Measurements from ENCODE around the gene FXYD7. TPM values are rescaled to one million over a fixed set of nuclear protein-coding genes. Genes with fewer than 3 reads are reported as not detected.

The FXYD7 gene
- total and polyA plus RNA-seq, 2 of the 13 experiments (the other 11 are each of a cell fraction or from before 2014, with no cell fraction given): 0.55 TPM; not detected in 1

GRCh38 chr19:35108730-35109129 is 34.3 kb upstream of the FXYD7 start (continued):
- TF ChIP-seq GATA4 (IDR thresholded peaks at IDR 0.05; ENCODE audit: borderline replicate concordance, low read depth) (no peak), LBX2 (CRISPR knock-in tag; IDR thresholded peaks at IDR 0.05; ENCODE audit: borderline replicate concordance) (no peak), ZNF720 (CRISPR knock-in tag; IDR thresholded peaks at IDR 0.05) (no peak), ELF1 (CRISPR knock-in tag; IDR thresholded peaks at IDR 0.05) (no peak)

DNA sequence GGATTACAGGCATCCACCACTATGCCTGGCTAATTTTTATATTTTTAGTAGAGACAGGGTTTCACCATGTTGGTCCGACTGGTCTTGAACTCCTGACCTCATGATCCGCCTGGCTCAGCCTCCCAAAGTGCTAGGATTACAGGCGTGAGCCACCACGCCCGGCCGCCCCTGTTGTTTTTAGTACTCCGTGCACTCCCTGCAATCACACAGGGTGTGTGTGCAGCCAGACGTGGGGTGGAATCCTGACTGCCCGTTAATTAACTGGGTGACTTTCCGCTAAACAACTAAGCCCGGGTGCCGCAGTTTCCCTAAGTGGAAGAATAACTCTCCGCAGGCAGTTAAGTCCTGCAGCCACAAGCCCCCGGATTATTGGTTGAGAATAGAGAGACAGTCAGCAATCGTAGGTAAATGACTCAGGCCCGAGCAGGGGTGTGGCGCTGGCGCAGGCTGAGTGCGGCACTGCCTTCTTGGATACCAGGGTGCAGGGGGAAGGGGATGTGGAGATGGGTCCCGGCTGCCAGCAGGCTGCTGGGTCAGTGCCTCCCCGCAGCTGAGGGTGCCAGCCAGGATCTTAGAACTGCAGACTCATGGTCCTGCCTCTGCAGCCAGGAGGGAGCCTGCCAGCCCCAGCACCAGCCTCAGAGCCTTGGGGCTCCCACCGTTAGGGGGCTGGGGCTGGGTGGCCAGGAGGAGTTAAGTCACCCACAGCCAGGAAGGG is 33.5 kb upstream of the FXYD7 start:
- no TSS peak for BruUV-seq (replicated peaks)
- H3K4me1 ChIP-seq (ENCODE audit: insufficient read depth, low read length): peaks cover 69% of the 10 kb centered on the region
- TF ChIP-seq HNRNPL (IDR thresholded peaks at IDR 0.05; ENCODE audit: low read depth, low read length) (0 out of 2 replicates have a peak, but pooled peaks have one; percentile 31), ZNF550 (CRISPR knock-in tag; IDR thresholded peaks at IDR 0.05; ENCODE audit: borderline replicate concordance) (no peak)
- no peaks in the 10 kb centered on the region for H4K20me1 ChIP-seq (ENCODE audit: insufficient read depth, low read length)
- ATAC-seq (no peak), DNase-seq (ENCODE audit: low spot score) (no peak), FAIRE-seq (no peak)
- CTCF ChIA-PET (ENCODE audit: low intra/inter-chr PET ratio, low total read pairs): no interaction called here
- H3K79me2 ChIP-seq (ENCODE audit: insufficient read depth, low read length): no peaks in the 10 kb centered on the region
- intact Hi-C loops (cut with micrococcal nuclease; ENCODE audit: unreplicated experiment) (no loop called here), in situ Hi-C loops (cut with HindIII; ENCODE audit: extremely low pct_ligation_motif_present, low pct_unique_long_range_greater_than_20kb) (no loop called here)
- H3K4me3 ChIP-seq (replicated peaks in 1 of 3; ENCODE audit: insufficient read depth in 1 of 3, low read depth in 2 of 3, low read length in 3 of 3): no peak overlapping the region
- H3K9ac ChIP-seq (ENCODE audit: insufficient read depth, low read depth, low read length): no peak overlapping the region
- H3K27ac ChIP-seq (ENCODE audit: extremely low read length, insufficient read depth, low read length): no peak overlapping the region
- H2AFZ ChIP-seq (ENCODE audit: low read length): no peak overlapping the region
- H3K36me3 ChIP-seq (replicated peaks in 1 of 2; ENCODE audit: control insufficient read depth in 1 of 2, insufficient read depth in 2 of 2, low read length in 2 of 2): no peaks in the 10 kb centered on the region
- 82% methylated on average over 22 of the region's 22 CpGs for WGBS (ENCODE audit: low lambda C conversion rate)
- H3K27me3 ChIP-seq (ENCODE audit: control insufficient read depth in 1 of 2, insufficient read depth in 2 of 2, low read length in 2 of 2): no peaks in the 10 kb centered on the region
- no peak overlapping the region; the same call in 1 of the 2 replicates for H3K4me2 ChIP-seq (ENCODE audit: low read depth, low read length)
- H3K9me3 ChIP-seq (ENCODE audit: low read length): no peaks in the 10 kb centered on the region
- POLR2A ChIA-PET: no interaction called here

Measured in HepG2 (cell line).